GM03348 (cell line): ENCODE measurements around the gene CACNA1D.

Experiments used
- DNase-seq: peaks from one replicate; pipeline ENCODE4 v3.0.0; 2012; ENCODE audit warnings: low spot score

Gene CACNA1D

DNA sequence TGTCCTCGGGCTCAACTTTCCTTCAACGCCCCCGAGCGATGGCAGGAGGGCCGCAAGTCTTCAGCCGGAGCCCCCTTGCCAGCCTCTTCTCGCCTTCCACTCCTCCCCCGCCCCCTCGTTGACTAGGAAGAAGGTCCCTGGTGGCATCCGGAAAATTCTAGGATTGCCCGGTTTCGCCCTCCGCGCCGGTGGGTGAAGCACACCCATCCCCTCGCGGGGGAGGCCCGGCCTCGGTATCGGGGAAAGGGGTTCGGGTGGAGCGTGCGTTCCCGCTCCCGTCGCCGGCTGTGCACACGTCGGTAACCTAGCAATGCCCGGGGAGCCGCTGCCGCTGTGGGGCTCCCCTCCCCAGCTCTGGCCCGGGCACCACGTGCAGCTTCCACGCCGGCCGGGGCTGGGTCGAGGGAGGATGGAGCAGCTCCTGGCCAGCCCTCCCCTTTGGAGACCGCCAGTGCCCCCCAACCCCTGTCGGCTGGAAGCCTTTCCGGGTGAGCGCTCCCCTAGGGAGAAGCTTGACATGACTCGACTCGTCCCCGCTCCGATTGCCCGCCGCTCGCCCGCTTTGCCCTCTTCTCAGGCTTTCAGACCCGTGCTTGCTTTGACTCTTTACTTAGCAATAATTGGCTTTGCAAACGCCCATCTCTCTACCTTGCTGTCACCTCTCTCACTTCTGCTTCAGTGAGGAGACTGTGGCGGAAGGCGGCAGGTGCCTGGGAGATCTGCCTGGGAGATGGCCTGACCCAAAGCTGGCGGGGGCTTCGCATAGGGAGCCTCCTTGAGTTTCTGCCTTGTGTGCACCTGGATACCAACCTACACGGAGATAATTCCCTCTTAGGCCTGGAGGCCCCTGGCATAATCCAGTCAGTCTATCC is 1.3 kb downstream of the CACNA1D start:
- DNase-seq: peak; percentile 34

DNA sequence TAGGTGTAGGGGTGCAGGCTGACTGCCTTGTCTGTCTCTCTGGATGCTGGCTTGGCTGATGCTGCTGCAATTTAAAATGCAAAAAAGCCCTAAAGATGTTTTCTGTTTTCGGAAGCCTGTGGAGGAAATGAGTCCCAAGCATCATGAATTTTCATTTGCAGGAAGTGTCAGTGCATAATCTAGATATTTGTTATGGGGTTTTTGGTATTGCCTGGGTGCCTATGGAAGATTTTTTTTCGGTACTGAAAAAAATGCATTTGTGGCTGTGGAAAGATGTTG is 1.9 kb downstream of the CACNA1D start:
- no peak for DNase-seq

DNA sequence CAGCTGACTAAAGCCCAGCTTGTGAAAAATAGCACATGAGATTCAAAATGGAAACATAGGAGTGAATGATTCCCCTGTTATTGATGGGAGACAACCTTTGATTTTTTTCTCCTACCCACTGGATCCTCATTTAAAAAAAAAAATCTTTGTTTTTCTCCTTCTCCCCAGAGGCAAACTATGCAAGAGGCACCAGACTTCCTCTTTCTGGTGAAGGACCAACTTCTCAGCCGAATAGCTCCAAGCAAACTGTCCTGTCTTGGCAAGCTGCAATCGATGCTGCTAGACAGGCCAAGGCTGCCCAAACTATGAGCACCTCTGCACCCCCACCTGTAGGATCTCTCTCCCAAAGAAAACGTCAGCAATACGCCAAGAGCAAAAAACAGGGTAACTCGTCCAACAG is 2.6 kb downstream of the CACNA1D start:
- no peak for DNase-seq

DNA sequence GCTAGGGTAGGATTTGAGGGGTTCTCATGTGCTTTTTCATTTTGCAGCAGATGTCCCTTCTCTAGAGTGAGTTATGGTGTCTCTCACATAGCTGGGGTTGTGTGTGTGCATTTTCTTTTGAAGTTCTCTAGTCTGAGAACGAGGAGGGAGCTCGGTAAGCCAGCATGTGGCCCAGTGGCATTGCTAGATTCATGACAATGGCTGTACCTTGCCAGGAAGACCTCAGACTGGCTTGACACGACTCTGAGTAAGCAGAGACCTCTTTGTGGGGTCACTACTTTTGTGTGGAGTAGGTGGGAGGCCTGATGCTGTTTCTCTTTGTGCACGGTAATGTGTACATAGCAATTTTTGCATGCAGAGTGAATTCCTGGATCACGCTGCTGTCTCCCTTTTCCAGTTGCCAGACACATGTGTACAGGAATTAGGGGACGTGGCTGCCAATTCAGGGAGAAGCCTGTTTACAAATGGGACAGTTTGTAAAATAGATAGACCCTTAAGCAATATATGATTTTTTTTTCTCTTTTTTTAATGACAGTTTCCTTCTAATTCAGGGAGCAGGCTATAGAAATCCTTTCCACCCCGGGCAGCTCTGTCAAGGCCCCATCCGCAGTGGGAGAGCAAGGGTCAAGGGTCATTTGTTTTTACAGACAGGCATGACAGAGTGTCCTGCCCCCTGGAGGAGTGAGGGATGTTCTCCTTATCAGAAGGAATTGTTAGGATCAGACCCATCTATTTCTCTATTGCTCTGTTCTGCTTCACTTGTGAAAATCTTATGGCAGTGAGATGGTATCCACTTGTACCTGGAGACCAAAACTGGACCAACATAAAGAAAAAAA is 4.6 kb downstream of the CACNA1D start:
- no peak for DNase-seq

DNA sequence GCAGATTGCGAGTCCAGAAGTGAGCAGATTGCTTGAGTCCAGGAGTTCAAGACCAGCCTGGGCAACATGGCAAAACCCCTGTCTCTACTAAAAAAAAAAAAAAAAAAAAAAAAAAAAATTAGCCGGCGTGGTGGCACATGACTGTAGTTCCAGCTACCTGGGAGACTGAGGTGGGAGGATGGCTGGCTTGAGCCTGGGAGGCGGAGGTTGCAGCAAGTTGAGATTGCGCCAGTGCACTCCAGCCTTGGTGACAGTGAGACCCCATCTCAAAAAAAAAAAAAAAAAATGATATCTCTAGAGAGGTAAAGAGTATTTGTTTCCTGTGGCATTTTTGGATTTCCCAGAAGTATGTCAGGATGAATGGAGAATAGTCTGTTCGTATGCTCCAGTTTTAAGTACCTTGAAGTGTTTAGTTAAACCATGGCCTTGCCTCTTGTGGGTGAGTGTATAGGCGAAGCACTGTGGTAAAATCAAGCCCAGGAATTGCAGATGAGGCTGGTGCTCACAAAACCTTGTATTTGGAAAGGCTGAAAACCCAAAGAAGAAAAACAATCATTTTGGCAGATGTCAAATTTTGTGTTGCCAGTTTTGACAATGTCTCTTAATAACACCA is 5.9 kb downstream of the CACNA1D start:
- DNase-seq: no peak

DNA sequence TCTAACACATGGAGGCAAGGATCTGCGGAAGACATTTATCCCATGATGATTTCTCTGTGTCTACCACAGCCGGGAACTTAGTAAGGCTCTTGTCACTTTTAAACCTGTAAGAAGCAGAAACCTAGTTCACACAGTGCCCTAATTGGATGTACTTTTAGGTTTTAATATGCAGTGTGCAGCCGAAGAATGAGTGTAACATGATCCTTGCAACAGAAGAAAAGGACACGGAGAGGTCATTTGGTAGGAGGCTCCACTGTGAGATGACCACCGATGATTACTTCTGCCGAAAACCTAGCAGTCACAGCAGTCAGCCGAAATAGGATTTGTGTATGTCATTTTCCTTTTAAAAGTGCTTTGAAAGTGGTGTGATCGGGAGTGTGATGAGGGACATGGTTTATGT is 6.8 kb downstream of the CACNA1D start:
- no peak for DNase-seq

DNA sequence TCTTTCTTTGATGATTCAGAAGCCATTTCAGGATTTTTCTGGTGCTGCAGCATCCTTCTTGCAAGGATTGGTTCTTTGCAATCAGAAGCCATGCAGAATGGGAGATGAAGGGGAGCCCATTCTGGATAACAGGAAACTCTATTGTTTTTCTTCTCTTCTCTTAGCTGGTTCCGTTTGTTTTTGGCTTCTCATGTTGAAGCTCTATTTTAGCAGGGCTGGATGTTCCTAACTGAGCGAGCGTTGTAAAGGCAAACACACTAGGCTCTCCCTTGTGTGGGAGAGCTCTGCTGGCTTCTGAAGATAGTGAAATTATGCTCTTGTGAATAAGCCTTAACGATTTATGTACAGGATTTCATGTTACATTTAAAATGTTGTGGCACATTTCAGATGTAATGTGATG is 8.3 kb downstream of the CACNA1D start:
- DNase-seq: no peak

DNA sequence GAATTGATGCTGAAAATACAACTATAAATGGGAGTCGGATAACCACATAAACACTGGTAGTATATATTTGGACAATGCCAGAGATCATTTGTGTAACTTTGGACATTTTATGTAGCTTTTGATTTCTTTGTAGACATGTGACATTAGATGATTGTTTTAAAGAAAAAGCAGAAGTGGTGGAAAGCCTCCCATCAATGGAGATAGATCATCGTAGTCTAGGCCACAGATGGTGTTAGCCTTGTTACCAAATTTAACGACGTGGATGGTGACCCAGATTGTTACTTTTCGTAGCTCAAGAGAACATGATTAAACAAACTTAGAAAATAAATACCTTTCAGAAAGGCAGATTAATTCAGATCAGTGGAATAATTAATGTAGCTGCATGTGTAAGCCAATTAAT is 8.8 kb downstream of the CACNA1D start:
- no peak for DNase-seq

DNA sequence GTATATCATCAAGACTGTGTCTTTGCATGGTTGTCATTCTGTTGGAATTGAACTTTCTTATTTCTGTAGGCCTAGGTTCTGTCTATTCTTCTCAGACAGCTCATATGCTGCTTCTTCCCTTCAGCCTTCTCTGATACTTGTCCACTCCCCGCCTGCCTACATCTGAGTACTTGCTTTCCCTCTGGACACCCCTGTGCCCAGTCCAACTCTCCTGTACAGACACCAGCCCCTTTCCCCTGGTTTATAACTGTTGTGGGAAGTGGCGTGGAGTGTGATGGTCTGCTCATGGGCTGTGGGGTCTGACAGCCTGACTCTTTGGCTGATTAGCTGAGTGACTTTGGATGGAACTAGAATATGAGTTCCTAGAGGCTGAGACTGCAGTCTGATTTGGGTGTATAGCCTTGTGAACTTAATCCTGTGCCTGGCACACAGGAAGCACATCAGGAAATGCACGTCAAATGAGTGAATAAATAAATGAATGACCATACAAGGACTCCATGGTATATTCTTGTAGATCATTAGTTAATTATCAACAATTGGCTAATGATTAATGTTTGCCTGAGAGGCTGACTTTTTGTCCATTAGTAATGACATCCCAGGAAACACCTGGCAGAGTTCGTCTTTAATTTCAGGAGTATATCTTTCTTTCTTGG is 11.8 kb downstream of the CACNA1D start:
- DNase-seq: no peak

DNA sequence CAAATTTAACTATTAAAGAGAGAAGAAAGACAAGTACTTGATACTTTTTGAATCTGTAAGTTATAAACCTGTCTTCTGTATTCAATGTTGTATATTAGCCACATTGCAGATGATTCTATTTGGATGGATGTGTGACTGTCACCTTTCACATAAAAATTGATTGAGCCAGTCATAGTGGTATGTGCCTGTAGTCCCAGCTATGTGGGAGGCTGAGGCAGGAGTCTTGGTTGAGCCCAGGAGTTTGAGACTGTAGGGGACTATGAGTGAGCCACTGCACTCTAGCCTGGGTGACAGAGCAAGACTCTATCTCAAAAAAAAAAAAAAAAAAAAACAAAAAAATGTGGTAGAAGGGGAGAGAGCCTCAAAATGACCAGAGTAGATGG is 12.3 kb downstream of the CACNA1D start:
- no peak for DNase-seq

DNA sequence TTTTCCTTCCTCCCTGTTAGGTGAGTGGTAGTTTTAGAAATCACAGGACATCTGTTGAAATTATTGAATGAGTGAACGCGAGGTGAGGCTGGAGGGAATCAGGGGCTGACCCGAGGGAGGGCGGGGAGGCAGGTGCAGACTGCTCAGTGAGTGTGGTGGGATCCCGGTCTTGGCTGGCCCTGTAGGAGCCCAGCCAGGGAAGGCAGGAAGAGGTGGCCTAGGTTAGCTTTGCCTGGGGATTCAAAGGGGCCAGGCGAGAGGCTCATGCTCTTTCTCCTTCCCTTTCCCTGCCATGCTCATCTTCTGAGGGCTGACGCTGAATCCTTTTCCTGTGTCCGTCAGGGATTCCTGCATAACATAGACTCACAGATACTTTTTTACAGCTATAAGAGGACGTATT is 15.1 kb downstream of the CACNA1D start:
- no peak for DNase-seq

DNA sequence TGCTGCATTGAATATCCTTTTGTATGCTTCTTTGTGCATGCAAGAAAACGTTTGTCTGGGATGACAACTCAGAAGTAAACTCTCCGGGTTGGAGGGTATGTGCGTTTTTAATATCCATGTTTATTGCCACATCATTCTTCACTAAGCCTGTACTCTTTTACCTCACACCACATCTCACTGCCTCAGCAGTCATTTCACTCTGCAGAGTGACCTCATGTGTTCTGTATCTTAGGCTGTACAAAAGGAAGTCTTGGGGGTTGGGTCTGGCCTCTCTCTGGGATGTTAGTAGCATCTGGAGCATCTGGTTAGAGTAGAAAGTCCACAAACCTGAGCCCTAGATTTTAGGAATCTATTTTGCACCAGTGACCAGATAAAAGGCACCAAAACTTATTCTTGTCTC is 16.1 kb downstream of the CACNA1D start:
- no peak for DNase-seq

DNA sequence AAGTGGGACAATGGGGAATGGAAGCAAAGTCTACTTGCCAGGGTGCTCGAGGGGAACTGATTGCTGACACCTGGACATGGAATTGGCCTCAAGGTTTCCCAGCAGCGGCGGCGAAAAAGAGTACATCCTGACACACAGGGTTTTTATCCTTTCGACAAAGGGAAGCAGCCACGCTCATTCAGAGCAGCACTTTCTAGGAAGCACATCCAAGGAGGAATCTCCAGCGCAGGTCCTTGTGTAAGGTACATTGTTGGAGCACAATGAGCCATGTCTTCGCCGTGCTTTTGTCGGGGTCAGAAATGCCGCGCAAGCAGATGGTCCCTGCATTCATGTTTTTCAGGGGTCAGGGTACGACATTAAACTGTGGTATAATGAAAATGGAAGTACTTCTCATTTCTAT is 16.8 kb downstream of the CACNA1D start:
- no peak for DNase-seq

DNA sequence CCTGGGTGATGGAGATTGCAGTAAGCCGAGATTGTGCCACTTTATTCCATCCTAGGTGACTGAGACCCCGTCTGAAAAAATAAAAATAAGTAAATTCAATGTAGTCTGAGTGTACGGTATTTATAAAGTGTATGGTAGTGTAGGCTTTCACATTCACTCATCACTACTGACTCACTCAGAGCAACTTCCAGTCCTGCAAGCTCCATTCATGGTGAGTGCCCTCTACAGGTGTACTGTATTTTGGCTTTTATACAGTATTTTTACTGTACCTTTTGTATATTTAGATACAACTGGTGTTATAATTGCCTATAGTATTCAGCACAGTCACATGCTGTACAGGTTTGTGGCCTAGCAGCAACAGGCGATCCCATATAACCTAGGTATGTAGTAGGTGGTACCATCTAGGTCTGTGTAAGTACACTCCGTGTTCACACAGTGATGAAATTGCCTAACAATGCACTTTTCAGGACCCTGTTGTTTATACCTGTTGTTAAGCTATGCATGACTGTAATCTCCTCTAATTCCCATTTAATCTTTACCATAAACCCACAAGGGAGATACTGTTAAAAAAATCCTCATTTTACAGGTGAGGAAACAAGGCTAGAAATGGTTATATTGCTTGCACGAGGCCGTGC is 19.3 kb downstream of the CACNA1D start:
- DNase-seq: no peak

DNA sequence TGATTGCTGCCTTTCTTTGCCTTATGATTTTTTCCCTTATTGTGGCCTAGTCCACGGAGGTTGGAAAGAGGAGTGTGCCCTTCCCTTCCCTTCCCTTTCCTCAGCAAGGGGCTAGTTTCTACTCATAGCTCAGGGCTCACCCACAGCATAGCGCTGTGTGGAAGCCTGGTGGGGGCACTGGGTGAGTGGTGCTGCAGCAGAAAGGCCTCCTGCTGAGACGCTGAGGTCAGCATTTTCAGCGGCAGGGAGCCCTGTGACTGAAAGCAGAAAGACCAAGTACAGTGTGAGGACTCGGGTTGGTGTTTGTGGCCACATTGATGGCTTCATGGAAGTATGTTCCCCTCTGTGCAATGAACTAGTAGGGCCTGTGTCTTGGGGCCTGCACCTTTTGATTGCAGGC is 21.9 kb downstream of the CACNA1D start:
- DNase-seq: no peak

DNA sequence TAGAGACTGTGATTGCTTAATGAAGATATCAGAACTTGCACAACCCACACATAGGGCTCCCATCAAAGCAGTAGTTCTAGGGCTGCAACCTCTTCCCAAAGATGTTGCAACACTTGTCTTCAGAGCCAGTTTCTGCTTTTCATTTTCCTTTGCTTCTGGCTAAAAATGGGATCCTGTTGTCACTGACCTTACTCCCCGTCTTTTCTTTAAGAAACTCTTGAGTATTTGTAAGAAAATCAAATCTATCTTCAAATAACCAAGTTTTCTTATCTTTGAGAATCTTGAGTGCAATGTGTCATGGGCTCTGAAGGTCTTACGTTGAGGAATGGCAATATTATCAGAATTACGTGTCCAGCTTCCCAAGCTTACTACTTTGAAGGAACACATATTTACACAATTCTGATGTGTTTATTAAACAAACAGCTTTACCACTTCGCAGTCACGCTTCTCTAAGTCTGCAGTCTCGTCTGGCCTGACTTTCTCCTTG is 24.1 kb downstream of the CACNA1D start:
- DNase-seq: no peak

DNA sequence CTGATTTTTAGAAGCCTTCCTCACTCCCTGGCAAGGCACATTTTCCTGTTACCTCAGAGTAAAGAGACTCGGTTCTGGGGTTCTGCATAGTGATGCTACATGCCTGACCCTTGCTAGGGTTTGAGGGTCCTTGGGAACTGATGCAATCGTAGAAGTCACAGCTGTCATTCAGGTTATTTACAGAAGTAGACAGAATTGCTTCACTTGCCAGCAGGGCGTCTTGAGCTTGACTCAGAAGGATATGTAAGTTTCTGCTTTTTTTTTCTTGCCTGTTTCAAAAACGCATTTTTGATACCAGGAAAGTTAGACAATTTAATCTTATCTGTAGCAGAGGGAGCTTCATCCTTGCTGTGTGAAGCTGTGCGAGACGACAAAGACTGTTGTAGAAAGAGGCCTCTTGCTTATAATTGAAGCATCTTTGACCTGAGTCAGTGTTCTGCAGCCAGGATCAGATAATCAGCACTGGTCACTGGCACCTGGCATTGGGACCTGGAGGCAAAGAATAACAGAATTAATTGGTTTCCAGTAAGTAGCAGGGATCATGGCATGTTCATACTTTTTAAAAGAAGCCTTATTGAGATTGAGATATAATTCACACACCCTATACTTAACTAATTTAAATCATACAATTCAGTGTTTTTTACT is 24.8 kb downstream of the CACNA1D start:
- DNase-seq: no peak

DNA sequence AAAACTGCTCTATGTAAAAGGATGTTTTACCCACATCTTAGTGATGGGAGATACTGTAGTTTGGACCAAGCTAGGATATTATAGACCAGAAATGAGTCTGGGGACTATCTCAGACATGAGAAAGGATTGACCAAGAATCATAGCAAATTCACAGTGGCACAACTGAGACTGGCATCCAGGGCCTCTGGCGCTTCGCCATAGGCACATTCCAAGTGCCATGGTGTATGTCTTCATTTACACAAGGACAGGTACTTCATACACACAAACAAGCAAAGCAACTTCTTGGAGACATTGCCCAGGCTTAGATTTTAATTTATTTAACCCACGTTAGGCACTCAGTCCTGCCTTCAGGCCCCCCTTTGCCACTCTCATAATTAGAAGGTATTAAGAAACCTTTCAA is 28.9 kb downstream of the CACNA1D start:
- DNase-seq: no peak

DNA sequence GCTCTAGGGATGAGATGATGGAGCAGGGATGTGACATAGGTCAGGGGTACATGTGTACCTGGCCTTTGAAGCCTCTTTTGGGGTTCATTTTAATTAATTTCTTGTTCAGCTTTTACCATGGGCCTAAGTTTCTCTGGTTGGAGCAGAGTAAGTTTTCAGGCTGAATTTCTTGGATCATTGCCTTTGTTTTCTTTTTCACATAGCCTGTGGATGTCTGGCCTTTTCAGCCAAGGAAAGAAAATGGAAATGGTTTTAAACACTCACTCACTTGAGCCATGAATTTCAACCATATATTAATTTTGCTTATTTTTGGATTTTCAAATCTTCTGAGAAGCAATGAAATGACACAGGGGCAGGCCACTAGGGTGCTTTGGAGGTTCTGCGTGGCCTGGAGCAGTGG is 30.2 kb downstream of the CACNA1D start:
- DNase-seq: no peak

DNA sequence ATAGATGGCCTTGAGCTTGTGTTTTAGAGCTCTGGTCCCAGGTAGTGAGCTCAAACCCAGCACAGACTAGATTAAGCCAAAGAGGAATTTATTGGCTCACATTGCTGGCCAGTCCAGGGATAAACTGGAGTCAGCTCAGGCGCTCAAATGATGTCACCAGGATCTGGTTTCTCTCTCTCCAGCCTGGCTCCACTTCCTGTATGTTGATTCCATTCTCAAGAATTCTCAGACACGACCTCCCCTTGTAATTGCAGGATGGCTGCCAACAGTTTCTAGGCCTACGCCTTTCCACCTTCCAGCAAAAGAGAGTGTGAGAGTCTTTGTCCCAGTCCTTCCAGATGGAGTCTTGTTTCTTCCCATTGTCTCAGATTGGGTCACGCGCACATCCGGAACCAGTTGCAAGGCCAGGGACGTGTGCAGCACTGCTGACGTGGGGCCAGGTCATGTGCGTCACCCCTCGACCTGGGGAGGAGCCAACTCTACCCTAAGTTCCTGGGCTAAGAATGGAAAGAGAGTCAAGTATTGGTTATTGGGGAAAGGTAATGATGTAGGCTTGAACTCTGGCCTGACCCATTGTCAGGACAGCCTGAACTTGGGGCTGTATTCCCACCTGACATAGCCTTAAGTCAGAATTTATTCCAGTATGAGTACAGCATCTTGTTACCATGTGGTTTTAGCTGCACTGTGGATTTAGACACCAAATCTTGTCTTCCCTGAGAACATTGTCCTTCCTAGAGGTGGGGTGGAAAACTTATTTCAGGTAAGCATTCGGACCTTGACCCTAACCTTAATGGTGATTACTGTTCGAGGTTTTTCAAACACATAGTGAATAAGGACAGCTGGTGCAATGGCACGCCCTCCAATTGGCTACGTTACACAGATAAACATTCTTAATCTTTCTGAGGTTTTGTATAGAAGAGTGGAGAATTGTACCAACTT is 31.6 kb downstream of the CACNA1D start:
- DNase-seq: no peak

DNA sequence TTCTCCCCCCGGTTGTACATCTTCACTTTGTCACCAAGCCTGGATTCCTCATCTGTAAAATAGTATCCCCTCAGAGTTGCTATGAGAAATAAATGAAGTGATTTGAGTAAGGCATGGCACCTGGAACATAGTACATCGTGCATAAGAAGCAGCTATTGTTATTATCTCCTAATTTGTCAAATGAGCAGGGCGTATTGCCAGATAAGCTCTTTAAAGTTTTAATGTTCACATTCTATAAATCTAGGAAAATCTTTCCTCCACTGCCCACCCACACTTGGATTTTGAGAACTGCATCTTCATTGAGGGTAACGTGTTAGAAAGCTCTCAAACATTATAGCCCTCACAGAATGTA is 32.3 kb downstream of the CACNA1D start:
- DNase-seq: no peak
